Measurements from ENCODE around the gene EFNA3.
"Not testable (repeated sequence)": the region's sequence is repeated elsewhere in the genome, so short reads cannot be mapped to it uniquely, and the experiment has no call there.

The EFNA3 gene

GRCh38 chr1:155107309-155108264, 28.9 kb downstream of the EFNA3 start:
- FAIRE-seq (no peak), DNase-seq (ENCODE audit: insufficient read length, low spot score) (no peak)

DNA sequence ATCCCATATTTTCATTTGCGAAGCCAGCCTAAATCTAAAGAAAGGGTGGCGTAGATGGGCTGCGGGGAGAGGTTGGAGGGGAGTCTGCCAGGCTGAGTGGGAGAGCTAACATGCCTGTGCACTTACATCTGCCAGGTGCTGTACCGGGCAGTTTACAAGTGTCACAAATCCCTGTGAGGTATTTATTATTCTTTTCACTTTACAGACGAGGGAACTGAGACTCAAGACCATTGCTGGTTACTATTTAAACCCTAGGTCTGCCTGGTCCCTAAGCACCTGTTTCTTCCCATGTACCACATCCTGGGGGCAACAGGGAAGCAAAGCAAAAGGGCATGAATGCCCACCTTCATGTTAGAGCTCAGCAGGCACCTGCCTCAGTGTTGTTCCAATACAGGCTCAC, 29.7 kb downstream of the EFNA3 start:
- FAIRE-seq = no peak
- no peak for DNase-seq (ENCODE audit: insufficient read length, low spot score)

- no peak for DNase-seq (ENCODE audit: insufficient read length, low spot score)
- no peak for FAIRE-seq
Observed at GRCh38 chr1:155110381-155110780, 31.7 kb downstream of the EFNA3 start.

- FAIRE-seq = no peak
- DNase-seq (ENCODE audit: insufficient read length, low spot score) = no peak
Observed at GRCh38 chr1:155110826-155111225, 32.2 kb downstream of the EFNA3 start.

DNA sequence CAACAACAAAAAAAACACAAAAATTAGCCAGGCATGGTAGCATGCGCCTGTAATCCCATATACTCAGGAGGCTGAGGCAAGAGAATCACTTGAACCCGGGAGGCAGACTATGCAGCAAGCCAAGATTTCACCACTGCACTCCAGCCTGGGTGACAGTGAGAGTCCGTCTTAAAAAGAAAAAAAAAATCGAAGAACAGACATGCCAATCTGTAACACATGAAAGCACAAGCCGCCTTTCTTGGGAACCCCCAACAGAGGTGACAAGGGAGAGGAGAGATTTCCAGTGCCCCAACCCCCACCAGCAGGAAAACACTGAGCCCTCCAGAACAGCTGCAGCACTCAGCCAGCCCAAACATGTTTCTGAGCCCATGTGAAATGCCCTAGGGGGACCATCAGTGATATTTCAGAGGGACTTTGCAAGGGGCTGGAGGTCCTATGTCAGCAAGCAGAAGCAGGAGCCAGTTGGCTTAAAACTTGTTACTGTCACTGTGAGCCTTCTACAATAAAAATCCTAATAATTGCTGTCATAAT, 34.9 kb downstream of the EFNA3 start:
- FAIRE-seq (no peak), DNase-seq (ENCODE audit: insufficient read length, low spot score) (no peak)

- no peak for DNase-seq (ENCODE audit: insufficient read length, low spot score)
- no peak for FAIRE-seq
Observed at GRCh38 chr1:155116113-155116764, 37.6 kb downstream of the EFNA3 start.

DNA sequence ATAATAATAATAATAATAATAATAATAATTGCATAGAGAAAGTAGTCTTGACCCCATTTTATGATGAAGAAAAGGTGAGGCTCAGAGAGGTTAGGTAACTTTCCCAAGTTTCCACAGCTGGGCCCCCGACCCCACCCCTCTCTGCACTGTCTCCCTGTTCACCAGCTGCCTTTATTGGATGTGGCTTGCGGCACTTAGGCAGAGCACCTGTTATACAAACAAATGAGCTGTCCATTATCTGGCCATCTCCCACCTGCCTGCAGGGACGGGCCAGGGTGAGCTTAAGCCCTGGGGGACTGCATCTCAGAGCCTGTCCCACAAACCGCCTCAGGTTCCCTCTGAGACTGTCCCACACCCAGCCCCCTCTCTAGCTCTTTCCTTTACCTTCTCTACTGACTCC, 39.0 kb downstream of the EFNA3 start:
- FAIRE-seq (no peak), DNase-seq (ENCODE audit: insufficient read length, low spot score) (no peak)

DNA sequence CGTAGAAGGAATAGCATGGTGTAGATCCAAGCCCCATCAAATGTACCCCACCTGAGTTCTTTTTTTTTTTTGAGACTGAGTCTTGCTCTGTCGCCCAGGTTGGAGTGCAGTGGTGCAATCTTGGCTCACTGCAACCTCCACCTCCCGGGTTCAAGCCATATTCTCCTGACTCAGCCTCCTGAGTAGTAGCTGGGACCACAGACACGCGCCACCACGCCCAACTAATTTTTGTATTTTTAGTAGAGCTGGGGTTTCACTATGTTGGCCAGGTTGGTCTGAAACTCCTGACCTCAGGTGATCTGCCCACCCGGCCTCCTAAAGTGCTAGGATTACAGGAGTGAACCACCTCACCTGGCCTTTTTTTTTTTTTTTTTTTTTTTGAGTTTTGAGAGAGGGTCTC, 39.5 kb downstream of the EFNA3 start:
- not testable (repeated sequence) for FAIRE-seq; DNase-seq (ENCODE audit: insufficient read length, low spot score)

DNA sequence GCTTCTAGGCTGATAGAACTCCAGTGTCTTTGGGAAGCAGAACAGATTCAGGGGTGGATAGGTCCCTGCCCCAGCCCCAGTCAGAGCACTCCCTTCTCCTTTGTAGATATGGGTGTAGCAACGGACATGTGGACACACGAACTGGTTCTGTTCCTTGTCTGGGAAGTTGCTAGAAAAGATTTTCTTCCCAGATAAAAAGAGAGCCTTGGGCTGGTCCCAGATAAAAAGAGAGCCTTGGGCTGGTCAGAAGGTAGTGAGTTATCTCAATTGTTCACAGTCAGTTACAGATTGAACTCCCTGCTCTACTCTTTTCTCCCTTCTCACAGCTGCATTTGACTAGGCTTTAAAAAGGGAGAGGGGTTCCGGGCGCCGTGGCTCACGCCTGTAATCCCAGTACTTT, 41.6 kb downstream of the EFNA3 start:
- no peak for FAIRE-seq
- no peak for DNase-seq (ENCODE audit: insufficient read length, low spot score)

- FAIRE-seq (no peak), DNase-seq (ENCODE audit: insufficient read length, low spot score) (no peak)
Observed at GRCh38 chr1:155121249-155121648, 42.6 kb downstream of the EFNA3 start.

GRCh38 chr1:155122308-155122707, 43.7 kb downstream of the EFNA3 start:
- no peak for DNase-seq (ENCODE audit: insufficient read length, low spot score)
- FAIRE-seq = no peak

DNA sequence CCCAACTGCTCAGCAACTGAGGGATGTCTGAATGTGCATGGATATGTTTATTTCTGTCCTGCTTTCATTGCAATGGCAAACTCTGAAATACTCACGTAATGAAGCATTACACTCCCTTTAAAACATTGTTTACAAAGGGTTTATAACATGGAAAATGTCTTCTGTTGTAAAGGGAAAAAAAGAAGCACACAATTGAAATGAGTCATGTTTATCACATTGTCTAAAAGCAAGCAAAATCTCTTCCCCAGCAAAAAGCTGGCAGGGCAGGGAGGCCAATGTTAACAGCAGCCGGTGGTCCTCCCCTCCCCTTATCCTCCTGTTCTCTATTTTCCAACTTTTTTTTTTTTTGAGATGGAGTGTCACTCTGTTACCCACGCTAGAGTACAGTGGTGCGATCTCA, 45.2 kb downstream of the EFNA3 start:
- DNase-seq (ENCODE audit: insufficient read length, low spot score) (no peak), FAIRE-seq (no peak)

DNA sequence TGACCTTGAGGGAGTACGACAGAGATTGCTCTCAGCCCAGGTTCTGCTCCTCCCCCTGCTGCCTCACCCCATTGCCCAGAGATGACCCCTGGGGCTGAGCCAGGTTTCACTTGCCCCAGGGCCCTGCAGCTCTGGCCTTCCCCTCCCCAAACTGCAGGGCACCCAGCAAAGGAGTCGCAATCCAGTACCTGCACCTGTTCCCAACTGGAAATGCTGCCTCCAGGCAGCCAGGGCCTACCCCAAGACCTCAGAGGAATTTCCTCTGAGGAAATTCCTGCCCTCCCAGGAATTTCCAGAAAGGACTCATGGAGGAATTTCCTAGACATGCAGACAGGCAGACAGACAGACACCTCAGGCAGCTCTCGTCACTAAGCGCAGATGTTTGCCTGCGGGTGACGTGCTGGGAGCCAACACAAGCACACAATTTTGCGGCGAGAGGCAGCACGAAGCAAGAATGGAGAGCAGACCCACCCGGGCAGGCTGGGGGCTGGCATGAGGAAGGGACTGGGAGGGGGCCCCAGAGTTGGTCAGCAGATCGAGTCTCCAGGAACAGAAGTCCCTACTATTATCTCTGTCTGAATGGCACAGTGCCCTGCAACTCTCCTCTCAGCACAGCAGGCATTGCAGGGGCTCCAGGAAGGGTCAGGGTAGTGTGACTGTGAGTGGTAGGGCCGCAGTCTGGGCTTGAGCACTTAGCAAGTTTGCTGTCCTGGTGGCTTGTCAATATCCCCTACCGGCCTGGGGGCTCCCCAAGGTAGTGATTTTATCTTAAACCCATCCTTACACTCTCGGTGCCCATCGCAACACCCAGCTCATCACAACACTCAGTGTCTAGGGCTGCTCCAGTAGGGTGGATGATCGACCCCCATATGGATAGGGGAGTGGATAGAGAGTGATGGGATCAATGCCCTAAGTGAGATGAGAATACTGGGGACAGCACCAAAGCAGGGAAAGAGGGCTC, 46.1 kb downstream of the EFNA3 start:
- FAIRE-seq (no peak), DNase-seq (ENCODE audit: insufficient read length, low spot score) (no peak)

DNA sequence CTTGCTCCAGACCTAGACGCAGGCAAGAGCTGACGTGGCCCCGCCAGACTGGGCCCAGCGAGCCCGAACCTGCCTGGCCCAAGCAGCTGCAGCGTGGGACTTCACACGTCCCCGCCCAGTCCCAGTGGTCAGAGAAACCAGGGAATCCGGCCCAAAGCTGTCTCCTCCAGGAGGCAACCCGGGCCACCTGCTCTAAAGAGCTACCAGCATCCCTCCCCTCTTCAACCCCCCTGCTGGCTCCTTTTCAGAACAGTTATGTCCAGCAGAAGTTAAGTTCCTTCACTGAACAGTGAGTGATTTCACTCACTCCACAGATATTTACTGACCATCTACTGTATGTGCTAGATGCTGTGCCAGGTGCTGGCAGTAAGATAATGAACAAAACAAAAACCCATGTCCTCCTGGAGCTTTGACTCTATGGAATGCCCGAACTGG, 46.9 kb downstream of the EFNA3 start:
- DNase-seq (ENCODE audit: insufficient read length, low spot score) = no peak

DNA sequence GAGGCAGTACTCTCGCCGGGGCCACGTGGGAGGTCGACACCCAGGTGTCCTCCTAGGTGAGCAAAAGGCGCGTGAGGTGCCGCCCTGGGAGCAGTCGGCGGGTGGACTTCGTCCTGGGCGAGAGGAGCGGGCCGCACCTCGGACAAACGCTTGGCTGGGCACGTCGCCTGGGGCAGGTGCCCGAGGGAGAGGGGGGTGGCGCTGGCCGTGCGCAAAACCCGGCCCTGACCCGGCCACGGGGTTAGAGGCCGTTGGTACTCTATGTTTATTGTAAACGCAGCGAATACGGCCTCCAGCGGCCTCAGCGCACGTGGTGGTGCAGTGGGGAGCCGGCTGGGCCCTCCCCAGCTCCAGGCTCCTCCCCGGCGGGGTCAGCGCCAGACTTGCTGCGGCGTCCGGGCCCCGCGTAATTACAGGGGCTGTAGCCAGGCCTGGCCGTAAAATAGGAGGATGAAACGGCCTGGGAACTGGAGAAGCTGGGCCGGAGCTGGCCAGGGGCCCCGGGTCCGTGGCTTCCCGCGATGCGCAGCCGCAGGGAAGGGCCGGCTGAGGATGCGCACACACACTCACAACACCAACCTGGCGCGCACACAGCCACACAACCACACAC, 47.4 kb downstream of the EFNA3 start:
- DNase-seq (ENCODE audit: insufficient read length, low spot score) (no peak), FAIRE-seq (no peak)

More for the DNA sequence above, 46.9 kb downstream of the EFNA3 start:
- no peak for FAIRE-seq

- FAIRE-seq (no peak), DNase-seq (ENCODE audit: insufficient read length, low spot score) (no peak)
Observed at GRCh38 chr1:155126556-155127104, 48.0 kb downstream of the EFNA3 start.

- no peak for DNase-seq (ENCODE audit: insufficient read length, low spot score)
- FAIRE-seq = no peak
Observed at GRCh38 chr1:155127105-155127966, 48.7 kb downstream of the EFNA3 start, which contains the start of gene EFNA1. TSS of gene EFNA1 (plus strand) at chr1:155127876. CDS start at chr1:155127978, 102 bp downstream.

GRCh38 chr1:155127967-155128754, 49.5 kb downstream of the EFNA3 start:
- no peak for FAIRE-seq
- no peak for DNase-seq (ENCODE audit: insufficient read length, low spot score)

Measured in HTR-8/SVneo (cell line).